Glutamatergic neuron (in vitro differentiated cells): ENCODE data around the gene SHTN1. TPM values are rescaled to one million over a fixed set of nuclear protein-coding genes. Genes with fewer than 3 reads are reported as not detected.

Experiments
- DNase-seq: peaks from one replicate; pipeline ENCODE4 v3.0.0; 2022
- H3K27ac Mint-ChIP-seq: one replicate; pipeline ENCODE4 v1.8.0; 2020; ENCODE audit warnings: mild to moderate bottlenecking, mixed read lengths, inconsistent platforms; ENCODE audit not compliant: unreplicated experiment
- H3K27me3 Mint-ChIP-seq: one replicate; pipeline ENCODE4 v1.8.0; 2020; ENCODE audit warnings: mild to moderate bottlenecking, moderate library complexity, mixed read lengths, inconsistent platforms; ENCODE audit not compliant: unreplicated experiment
- H3K36me3 Mint-ChIP-seq: one replicate; pipeline ENCODE4 v1.8.0; 2020; ENCODE audit warnings: mild to moderate bottlenecking, mixed read lengths, inconsistent platforms; ENCODE audit not compliant: unreplicated experiment
- H3K4me1 Mint-ChIP-seq: one replicate; pipeline ENCODE4 v1.8.0; 2020; ENCODE audit warnings: mild to moderate bottlenecking, low read depth, mixed read lengths, inconsistent platforms; ENCODE audit not compliant: unreplicated experiment
- H3K4me3 Mint-ChIP-seq: one replicate; pipeline ENCODE4 v1.8.0; 2020; ENCODE audit warnings: mild to moderate bottlenecking, mixed read lengths, inconsistent platforms; ENCODE audit not compliant: unreplicated experiment
- H3K9me3 Mint-ChIP-seq: one replicate; pipeline ENCODE4 v1.8.0; 2020; ENCODE audit warnings: mild to moderate bottlenecking, moderate library complexity, mixed read lengths, inconsistent platforms; ENCODE audit not compliant: unreplicated experiment
- CTCF ChIP-seq: fragments of 200-600 bp; sonication (generic); IDR thresholded peaks from one replicate; pipeline ENCODE4 v1.5.0; 2021; ENCODE audit not compliant: partially characterized antibody, unreplicated experiment
- total RNA-seq: library from RNA; stranded (reverse); fragmentation: NEBNext Ultra II Directional; extraction: Animal tissue kit (Norgen Biotek cat#: 25700); gene quantifications from one replicate; pipeline ENCODE4 v1.2.1, GENCODE V29; 2021; ENCODE audit not compliant: unreplicated experiment

The SHTN1 gene
- total RNA-seq, 1 donor from 2014 or later = 54.8 TPM

DNA sequence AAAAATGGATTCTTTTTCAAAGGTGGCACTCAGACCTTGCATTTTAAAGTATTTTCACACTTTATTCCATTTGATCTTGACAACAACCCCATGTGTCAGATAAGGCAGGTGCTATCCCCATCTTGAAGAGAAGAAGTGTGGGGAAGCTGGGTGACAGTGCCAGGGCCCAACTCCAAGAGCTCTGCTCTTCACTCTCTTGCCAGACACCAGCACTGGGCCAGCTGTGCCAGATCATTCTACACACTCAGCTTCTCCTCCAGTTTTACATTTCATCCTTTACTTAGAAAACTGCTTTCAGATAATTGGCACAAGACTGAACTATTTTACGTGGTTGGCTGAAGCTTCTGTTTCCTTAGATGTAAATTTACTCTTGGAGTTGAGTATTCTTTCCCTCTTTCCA is 91.3 kb downstream of the SHTN1 start:
- Mint-ChIP-seq H3K9me3 (no peaks in the 10 kb centered on the region), H3K36me3 (no peaks in the 10 kb centered on the region), H3K4me1 (peaks cover 8% of the 10 kb centered on the region), H3K27ac (no peak overlapping the region), H3K27me3 (no peaks in the 10 kb centered on the region), H3K4me3 (no peak overlapping the region)
- no peak for DNase-seq
- TF ChIP-seq CTCF = no peak

GRCh38 chr10:116912162-116912561 is 92.8 kb downstream of the SHTN1 start:
- H3K27ac Mint-ChIP-seq = no peak overlapping the region
- H3K4me1 Mint-ChIP-seq = peaks cover 8% of the 10 kb centered on the region
- H3K27me3 Mint-ChIP-seq = no peaks in the 10 kb centered on the region
- no peaks in the 10 kb centered on the region for H3K9me3 Mint-ChIP-seq
- no peak for DNase-seq
- no peak for TF ChIP-seq CTCF
- no peak overlapping the region for H3K4me3 Mint-ChIP-seq
- H3K36me3 Mint-ChIP-seq = no peaks in the 10 kb centered on the region

GRCh38 chr10:116910910-116911309 is 94.1 kb downstream of the SHTN1 start:
- no peaks in the 10 kb centered on the region for H3K9me3 Mint-ChIP-seq
- no peak overlapping the region for H3K4me3 Mint-ChIP-seq
- no peak overlapping the region for H3K27ac Mint-ChIP-seq
- H3K4me1 Mint-ChIP-seq = peaks cover 5% of the 10 kb centered on the region
- H3K27me3 Mint-ChIP-seq = no peaks in the 10 kb centered on the region
- DNase-seq = no peak
- TF ChIP-seq CTCF = no peak
- no peaks in the 10 kb centered on the region for H3K36me3 Mint-ChIP-seq

DNA sequence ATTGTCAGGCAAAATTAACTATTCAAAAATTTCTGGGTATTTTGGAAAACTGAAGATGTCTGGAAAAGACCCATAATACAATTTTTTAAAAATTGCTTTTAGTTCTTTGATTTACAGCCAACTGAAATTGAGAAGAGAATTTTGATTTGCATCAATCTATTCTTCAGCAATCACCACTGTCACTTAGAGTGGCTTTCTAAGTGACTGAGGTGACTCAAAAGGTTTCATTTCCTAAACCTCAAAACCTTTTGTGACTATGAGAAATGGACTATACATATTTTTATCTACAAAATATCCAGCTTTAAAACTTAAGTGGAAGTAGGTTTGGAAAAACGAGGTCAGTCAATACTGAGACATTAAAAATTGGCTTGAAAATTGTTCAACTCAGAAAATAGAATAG is 95.7 kb downstream of the SHTN1 start:
- Mint-ChIP-seq H3K4me1 (peaks cover 5% of the 10 kb centered on the region), H3K4me3 (no peak overlapping the region), H3K27me3 (no peaks in the 10 kb centered on the region), H3K9me3 (no peaks in the 10 kb centered on the region), H3K27ac (no peak overlapping the region), H3K36me3 (no peaks in the 10 kb centered on the region)
- DNase-seq = no peak
- TF ChIP-seq CTCF = no peak

DNA sequence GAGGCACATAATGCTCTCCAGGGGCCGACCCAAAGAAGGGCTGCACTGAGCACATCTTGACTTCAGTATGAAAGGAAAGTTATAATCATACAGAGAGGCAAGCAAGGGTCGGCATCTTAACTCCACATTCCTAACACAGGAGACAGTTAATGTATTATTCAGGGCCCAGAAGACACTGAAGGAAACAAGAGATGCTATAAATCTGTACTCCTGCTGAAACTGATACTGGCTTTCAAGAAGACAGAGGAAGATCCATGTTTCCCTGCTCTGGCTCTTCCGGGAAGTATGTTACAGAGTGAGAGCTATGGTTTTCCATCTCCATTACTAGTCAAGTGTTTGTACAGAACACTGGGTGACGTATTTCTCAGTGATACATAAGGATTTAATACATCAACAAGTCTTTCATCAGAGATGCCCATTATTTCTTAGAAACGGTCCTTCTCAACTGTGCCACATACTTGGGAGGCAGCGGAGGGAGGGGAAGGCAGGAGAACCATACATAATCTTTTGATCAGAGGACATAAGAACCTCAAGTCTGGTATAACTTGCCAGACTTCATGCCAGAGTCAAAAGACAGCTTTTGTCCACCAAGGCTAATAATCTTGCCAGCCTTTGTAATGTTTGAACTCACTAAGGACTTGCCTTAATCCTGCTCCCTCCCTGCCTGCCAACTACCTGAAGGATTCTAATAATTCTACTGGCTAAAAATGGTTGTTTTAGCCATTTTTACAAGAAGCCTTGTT is 97.6 kb downstream of the SHTN1 start:
- Mint-ChIP-seq H3K4me3 (no peak overlapping the region), H3K9me3 (no peaks in the 10 kb centered on the region), H3K36me3 (no peaks in the 10 kb centered on the region), H3K4me1 (peaks cover 5% of the 10 kb centered on the region), H3K27ac (no peak overlapping the region), H3K27me3 (no peaks in the 10 kb centered on the region)
- DNase-seq = no peak
- no peak for TF ChIP-seq CTCF
